Stimulated activated CD8-positive, alpha-beta memory T cell treated with anti-CD3 and anti-CD28 coated beads, Interleukin-4, amount 100 ng/mL, for 1 hour (primary cell): ENCODE results near the gene CCRL2.
"Not testable (repeated sequence)": the region's sequence is repeated elsewhere in the genome, so short reads cannot be mapped to it uniquely, and the experiment has no call there.

Experiments
- DNase-seq, 2 donors: peaks; one replicate each; pipeline ENCODE4 v3.0.0-alpha.2; 2020; ENCODE audit warnings: low read depth in 2 of 2, low spot score in 1 of 2

Gene CCRL2

DNA sequence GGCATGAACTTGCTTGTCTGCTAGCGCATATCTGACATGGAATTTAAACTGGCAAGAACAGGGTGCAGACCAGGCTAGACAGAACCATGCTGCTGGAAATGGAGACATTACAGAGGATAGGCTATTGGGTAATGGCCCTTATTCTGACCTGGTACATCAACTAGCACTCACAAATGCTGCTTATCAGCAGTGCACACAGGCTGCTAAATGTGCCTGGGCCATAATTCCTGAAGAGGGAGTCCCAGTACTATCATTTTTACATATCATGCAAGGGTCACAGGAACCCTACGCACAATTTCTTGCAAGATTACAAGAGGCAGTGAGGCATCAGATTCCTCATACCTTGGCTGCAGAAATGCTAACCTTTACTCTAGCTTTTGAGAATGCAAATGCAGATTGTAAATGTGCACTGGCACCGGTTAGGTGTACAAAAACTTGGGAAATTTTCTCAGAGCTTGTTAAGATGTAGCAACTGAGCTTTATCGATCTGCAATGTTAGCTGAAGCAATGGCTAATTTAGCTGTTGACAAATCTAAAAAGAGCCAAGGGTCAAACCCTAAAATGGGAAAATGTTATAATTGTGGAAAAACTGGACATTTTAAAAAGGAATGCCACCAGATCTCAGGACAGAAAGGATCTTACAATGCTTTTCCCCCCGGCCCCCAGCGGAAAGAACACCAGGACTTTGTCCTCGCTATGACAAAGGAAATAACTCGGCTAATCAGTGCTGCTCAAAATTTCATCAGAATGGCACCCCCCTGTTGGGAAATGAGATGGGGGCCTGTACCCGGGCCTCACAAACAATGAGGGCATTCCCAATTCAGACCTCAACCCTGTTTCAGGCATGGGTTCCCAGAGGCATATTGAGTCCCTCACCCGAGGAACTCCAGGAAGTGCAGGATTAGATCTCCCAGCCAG lies 21.1 kb downstream of the CCRL2 start:
- DNase-seq = no peak

DNA sequence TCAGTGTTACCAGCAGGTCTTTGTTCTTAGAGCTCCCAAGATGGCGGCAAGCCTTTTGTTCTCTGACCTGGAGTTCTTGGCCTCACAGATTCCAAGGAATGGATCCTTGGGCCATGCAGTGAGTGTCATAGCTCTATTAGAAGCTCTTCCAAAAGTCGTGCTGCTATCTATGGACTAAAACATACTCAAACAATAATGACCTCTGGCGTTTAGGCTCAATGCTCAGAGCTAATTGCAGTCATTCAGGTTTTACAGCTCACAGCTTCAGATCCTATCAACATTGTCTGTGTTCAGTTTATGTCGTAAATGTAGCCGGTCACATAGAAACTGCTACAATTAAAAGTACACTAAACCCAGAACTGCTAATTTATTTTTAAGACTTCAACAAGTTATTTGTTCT lies 22.2 kb downstream of the CCRL2 start:
- no peak for DNase-seq

DNA sequence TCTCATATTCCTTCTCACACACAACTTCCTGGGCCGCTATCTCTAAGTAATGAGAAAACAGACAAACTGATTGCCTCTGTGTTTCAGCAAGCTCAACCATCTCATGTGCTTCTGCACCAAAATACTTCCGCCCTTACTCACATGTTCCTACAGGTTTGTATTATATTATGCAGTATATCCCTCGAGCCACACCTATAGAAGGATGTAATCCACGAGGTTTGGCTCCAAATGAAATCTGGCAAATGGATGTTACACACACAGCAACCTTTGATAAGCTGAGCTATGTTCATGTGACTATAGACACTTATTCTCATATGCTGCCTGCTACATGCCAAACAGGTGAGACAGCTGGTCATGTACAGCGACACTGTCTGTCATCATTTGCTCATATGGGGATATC lies 22.6 kb downstream of the CCRL2 start:
- DNase-seq = no peak

DNA sequence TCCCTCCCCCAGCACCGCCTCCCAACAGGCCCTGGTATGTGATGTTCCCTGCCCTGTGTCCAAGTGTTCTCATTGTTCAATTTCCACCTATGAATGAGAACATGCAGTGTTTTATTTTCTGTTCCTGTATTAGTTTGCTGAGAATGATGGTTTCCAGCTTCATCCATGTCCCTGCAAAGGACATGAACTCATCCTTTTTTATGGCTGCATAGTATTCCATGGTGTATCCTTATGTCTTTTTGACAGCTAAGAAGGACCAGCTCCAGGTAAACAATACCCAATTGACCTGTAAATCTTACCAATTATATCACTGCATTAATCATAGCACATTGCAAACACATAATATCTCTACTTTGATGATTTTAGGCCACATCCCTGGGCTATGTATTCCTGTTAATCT lies 23.8 kb downstream of the CCRL2 start:
- DNase-seq = not testable (repeated sequence)

DNA sequence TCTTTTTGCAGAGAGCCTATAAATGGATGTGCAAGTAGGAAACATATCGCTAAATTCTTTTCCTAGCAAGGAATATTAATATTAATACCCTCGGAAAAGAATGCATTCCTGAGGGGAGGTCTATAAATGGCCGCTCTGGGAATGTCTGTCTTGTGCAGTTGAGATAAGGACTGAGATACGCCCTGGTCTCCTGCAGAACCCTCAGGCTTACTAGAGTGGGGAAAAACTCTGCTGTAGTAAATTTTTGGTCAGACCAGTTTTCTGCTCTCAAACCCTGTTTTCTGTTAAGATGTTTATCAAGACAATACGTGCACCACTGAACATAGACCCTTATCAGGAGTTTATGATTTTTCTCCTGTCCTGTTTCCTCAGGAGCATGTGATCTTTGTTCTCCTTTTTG lies 24.8 kb downstream of the CCRL2 start:
- not testable (repeated sequence) for DNase-seq

DNA sequence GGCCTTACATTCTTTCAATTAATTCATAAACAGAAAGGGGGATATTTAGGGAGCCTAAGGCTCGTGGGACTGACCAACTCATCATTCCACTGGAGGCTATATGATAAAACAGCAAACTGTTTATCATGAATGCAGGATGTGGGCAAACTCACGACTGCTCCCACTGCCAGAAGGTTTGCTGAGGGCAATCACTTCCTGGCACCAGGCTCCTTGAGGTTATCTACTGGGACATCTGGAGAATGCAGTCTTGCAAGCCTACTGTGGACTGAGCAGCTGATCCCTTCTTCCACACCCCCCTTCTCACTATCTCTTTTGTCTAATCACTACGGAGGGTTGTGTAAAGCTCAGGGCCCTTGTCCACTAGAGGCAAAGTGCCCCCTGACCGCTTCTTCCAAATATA lies 26.1 kb downstream of the CCRL2 start:
- not testable (repeated sequence) for DNase-seq

DNA sequence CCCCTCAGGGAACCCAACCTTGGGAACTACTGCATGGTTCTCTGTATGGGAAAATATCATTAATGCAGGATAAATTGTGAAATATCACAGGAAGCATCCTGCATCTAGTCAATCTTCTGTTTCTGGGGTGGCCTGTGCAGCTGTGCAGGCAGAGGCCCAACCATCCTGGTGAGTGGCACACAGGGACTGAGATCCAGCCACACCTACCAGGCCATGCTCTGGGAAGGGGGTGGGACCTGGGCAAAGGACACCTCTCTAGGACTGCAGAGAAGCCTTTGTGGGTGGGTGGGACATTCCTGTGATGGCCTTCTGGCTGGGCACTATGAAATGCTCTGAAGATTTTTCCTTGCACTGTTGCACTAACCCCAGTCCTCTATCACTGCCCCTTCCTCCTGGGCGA lies 26.8 kb downstream of the CCRL2 start:
- no peak for DNase-seq

DNA sequence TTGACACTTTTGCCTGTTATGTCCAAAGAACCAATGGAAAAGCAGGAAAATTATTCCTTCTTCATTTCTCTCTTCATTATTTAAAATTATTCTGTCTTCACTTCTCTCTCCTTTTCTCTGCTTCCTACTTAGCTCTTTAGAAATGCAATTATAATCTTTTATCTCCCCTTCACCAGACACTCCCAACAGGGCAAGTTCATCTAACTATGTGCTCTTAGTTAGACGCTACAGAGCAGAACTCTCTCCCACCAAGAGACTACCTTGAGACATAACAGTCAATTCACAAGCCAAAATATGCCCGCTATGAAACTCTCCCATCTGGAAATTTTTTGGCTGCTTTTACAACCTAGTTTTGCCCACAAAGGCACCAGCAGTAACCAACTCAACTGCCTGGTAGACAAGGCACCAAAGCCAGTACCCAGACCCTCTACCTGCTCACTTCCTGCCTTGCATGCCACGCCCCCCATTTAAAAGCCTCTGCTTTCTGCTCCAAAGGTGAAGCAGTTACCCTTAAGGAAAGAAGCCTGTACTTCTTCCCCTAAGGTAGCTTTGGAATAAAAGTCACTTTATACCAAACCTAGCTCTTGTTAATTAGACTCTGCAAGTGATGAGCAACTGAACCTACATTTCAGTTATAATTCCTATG lies 28.1 kb downstream of the CCRL2 start:
- no peak for DNase-seq

DNA sequence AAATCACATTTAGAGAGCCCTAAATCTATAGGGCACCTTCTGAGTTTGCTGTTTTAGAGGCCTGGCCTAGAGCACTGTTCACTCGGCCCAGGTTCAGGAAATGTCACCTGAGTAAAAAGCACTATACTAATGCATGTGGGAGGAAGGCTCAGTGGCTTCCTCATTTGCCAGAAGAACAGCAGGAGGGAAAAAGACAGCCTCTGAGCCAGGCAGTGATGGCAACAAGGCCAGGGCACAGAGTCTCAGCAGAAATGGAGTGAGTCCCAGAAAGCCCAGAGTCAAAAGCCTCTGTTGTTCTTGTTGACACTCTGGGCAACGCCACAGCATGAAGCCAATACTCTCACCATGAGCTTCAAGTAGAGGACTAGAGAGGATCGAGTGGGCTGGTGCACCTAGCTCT lies 31.8 kb downstream of the CCRL2 start:
- DNase-seq = no peak

DNA sequence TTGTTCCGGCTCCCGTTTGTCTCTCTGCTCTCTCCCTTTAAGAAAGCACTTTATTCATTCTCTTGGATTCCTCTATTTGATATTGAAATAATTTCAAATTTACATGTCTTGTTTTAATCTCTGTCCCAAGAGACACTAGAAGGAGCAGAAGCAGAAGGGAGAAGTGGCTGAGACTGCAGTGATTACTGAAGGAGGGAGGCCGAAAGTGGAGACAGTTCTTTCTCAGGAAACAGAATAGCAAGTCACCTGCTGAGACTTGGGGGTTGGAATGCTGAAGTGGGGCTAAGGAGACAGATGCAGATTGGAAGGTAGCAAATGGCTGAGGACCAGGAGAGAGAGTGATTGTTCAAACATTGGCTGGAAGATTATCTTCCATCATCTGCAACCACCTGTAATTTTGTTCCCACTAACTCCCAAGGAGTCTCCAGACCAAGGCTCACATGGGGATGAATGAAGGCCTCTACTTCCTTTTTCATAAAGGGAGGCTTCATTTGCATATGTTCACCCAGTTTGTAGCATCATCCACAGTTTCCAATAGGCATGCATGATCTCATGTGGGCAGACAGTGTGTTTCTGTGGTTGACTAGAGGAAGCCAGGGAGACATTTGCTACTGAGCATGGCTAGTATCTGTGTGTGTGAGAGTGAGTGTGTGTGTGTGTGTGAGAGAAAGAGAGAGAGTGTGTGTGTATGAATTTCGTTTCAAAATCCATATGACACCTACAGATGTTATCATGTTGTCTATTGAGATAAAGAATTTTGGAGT lies 33.7 kb downstream of the CCRL2 start:
- DNase-seq = no peak

DNA sequence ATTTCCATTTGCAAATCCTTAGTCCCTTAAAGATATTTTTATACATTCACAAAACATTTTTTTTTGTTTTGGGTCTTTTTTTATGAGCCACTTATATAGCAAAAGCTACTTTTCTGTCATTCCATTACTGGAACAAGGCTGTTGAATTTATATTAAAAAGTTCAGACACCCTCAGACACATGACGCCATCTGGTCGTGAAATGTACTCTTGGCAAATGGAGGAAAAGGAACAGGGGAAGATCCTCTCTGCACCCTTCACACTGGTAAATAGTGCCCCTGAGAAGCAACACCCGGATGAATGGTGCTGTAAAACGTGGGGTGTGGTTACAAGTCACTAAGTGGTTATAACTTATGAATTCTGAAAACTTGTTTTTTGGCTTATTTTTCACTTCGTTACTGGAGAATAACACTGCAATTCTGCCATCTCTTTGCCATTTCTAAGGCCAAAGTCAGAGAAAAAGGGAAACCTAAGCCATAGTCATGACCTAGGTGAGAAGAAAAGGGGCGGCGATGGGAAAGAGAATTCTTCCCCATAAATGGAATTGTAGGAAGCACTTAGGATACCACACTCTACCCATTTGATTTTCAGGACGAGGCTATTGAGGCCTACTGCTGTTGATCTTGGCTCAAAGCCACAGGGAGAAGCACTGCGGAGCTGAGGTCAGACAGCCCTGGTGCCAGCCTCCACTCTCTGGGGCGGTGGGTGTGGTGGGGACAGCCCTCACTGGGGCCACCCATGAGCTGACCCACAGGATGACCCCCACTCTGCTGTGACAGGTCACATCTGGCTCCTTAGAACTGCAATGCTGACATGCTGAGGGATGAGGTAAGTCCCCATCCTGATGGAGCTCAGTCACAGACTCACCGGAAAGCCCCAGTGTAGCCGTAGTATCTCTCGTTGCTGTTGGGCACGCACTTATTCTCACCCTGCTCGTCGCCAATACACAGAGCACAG lies 35.8 kb downstream of the CCRL2 start:
- DNase-seq = no peak

DNA sequence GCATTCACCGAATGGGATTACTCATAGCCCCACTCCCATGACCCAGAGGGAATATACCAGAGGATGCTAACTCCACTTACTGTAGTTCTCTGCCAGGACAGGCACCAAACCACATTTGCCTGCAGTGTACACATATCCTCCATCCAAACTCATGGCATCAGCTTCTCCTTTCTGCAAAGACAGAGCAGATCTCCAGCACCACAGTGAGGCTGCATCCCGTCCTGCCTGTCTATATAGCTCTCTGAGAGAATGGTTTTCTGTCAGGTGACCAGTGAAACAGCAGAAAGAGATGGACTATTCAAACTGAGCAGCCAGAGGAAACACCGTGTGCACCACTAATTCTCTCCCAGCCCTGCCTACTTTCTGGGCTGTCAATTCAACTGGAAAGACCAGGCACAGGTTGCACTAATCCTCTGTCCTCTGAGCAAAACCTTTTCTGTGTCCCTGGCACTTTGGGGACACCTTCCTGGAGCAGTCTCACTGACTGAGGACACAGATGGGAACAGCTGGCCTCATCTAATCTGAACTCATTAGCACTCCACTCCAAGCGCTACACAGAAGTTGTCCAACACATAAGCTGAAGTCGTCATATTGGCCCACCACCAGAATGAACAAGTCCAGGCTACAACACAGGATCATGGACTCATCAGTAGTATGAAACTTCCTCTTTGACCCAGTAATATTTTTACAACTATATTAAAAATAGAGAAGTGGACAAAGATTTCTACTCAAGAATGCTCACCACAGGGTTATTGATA lies 40.3 kb downstream of the CCRL2 start:
- no peak for DNase-seq

DNA sequence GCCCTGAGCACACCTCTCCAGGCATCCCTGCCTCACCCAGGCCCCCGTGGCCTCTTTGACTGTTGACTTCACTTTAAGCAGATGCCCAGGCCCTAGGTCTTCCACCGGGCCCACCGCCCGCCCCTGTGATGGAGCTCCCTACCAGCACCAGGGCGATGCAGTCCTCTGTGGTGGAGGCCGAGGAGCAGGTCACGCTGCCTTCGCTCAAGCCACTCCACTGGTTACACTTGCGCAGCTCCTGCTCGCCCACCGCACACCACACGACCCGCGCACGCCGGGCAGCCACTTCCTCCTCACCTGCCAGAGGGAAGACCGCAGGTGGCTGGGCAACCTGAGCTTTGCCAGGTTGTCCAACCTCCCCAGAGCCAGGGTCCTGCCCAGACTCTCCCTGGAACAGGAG lies 41.7 kb downstream of the CCRL2 start:
- DNase-seq = no peak

DNA sequence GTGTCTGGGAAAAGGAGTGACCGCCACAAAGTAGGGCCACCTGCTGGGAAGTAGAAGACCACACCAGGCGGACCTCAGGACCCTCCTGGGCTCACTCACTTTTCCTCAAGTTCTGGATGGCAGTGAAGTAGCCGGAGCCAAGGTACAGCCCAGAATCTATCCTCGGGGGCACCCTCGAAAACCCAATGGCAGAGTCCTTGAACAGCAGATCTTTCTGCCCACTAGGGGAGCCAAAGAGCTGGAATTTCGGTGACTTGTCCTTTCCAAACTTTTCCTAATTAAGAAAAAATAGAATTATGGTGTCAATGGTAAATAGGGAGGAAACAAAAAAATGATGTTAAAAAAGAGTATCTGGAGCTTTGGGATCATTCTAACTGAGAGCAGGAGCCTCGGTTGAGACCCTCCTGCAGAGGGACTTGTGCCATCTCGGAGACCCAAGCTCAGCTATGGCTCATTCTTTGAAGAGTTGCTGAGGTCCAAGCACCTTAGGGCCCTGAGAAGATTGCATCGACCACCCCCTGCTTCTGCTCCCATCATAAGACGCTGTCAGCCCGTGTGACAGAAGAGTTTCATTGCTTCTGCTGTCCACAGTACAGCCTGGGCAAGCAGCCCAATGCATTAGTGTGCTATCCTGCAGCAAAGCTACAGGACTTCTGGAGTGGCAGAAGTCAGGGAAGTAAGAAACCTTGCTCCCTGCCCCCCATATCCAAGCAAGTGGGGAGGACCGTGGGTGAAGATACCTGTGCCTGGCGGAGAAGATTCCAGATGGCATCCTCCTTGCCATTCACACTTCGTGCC lies 42.9 kb downstream of the CCRL2 start:
- no peak for DNase-seq

DNA sequence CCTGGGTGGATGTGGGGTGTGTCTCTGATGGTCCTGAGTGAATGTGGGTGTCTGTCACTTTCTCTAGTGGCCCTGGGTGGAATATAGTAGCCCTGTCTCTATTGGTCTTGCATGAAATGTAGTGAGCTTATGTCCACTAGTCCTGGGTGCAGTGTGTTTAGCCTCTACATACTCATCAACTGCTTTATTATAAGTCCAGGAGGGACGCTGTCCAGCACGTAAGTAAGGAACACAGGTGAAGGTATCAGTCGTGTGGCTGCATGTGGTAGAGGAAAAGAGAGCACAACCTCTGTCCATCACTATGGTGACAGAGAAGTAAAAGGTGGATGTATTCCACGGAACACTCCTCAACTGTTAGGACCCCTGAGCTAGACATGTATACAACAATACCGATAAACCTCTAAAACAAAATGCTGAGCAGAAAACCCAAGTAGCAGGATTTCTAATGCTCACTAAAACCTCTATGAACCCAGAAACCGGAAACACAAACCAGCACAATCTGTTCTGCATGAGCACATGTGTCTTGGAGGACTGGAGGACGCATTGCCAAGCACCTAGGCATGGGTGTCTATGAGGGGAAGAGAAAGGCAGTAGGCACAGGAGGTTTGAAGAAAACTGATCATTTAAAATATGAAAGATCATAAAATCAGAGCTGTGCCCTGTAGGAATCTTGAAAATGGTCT lies 46.6 kb downstream of the CCRL2 start:
- no peak for DNase-seq

DNA sequence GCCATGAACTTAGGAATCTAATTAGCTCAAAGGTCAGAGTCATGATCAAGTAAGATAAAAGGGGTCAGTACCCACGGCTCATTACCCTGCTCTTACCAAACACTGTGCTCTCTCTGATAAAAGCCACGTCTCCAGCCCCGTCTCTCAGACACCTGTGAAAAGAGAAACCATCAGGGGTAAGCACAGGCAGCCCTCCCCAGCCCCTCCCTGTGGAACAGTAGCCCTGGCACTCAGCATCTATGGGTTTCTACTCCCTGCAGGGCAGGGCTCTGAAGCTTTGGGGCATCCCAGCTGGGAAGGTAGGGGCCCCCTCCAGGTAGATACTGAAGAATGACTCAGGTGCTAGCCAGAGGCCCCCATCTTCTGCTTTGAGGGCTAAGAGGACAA lies 47.1 kb downstream of the CCRL2 start:
- DNase-seq = no peak

DNA sequence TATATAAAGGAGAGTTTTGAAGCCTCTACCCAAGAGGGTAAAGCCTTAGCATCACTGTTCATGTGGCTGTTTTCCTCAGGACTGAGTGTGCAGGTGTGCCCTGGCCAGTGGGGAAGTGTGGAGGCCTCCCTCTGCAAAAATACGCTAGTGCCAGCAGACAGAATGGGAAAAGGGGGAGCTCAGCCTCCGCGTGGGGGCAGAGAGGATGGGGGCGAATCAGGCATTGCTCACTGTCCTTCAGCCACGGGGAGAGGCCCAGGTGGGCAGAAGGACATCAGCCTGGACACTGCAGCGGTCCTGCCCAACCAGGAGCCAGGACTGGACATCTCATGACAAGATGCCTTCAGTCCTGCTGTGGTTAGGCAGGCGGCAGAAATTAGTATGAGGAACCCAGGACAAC lies 47.5 kb downstream of the CCRL2 start:
- no peak for DNase-seq

DNA sequence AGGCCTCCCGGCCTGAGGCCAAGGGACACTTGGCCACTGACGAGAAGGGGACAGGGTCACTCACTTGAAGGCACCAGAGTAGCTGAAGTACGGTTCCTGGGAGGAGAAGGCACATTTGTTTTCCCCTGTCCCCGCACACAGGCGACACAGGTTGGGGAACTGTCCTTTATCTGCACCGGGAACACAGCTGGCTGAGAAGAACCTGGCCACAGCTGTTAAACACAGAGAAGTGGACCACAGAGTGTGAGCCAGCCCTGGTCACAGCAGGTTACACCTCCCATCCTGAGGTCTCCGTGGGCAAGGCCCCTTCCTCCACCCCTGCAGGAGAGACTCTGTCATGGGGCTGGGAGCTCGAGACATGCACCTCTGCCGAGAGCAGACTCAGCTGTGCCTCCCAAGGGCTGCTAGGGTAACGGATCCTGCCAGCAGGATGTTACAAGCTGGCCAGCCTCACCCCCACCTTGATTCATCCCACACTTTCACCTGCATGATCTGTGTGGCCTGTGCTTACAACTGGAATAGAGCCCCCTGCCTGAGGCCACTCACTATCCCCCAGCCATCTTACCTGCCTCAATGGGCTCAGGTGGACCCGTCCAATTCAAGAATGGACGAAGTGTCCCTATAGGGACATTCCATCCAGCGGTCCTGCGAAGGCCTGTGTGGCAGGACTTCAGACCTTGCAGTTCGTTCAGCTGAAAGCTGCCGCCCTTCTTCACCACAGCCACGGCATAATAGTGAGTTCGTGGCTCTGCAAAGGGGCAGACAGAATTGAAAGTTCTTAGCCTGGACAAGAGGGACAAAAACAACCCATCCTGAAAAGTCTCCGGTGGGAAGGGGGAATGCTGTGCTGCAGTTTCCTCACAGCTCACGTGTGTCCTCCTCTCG lies 48.4 kb downstream of the CCRL2 start:
- DNase-seq = no peak
